Measurements from ENCODE around the gene TGFB1I1. TPM values are rescaled to one million over a fixed set of nuclear protein-coding genes. Genes with fewer than 3 reads are reported as not detected.
A peak's percentile ranks its signal among the peaks of the same experiment; 100 is the strongest.

The TGFB1I1 gene
- total RNA-seq (2014; rRNA removed; shearing (Covaris generic)) = 4.1 and 4.2 TPM in 2 replicates
- 3.7 and 4.2 TPM in 2 replicates for polyA plus RNA-seq (2016; fragmentation: Nextera tagmentation; extraction: Ambion mirVana)
- long read RNA-seq, transcript TGFB1I1-203 (11 exons, 1,898 nt) = major isoform, 6 of 9 reads
- long read RNA-seq, partial matches to known transcripts = 2 of 9 reads
- long read RNA-seq, other reads (novel, unspliced or antisense) = 0 of 9 reads

DNA sequence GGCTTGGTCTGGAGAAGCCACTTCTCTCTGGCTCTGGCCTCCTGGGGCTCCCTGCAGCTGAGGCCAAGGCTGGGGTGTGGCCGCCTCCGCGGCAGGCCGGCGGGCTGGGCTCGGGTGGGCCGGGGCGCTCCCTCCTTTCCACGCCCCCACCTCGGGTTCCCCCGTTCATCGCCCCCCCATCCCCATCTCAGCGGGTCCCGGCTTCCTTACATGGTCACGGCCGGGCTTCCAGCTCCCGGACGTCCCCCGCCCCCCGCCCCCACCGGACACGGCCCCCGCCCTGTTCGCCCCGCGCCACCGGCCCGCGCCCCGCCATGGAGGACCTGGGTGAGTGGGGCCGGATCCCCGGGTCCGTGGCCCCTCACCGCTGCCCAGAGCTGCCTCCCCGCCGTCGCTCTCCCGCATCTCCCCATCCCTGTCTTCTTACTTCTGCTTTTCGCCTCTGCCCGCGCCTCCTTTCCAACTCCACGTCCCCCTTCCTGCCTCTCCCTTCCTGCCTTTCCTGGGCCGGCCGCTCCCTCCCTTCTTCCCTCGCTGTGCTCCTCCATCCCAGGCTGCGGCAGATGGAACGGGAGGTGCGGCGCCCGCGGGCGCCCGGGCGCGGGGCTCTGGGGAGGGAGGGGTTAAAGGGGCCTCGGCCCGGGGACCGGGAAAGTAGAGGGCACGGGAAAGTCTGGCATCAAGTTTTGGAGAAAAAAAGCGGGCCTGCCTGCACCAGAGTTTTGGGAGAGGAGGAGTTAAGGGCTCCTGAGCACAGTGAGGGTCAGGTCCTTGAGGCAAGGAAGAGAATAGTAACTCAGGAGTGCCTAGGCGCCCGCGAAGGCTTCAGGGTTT lies at the start of gene TGFB1I1:
Gene TGFB1I1, plus strand, starts transcription at position 278 of the 834 bp plus-strand sequence. Its CDS starts 37 bp downstream, at position 315.
- Histone ChIP-seq H3K9me2 (ENCODE audit: insufficient read depth) (no peaks in the 10 kb centered on the region), H3K27ac (ENCODE audit: low read depth) (no peak within 1 kb of the TSS), H2AFZ (peak within 1 kb of the TSS; percentile 97), H3K4me1 (ENCODE audit: insufficient read depth) (peaks cover 7% of the 10 kb centered on the region; the same call in 1 of the 2 replicates), H3K79me2 (replicated peaks; ENCODE audit: insufficient read depth) (no peaks in the 10 kb centered on the region), H3K36me3 (ENCODE audit: insufficient read depth) (no peaks in the 10 kb centered on the region), H3F3A (replicated peaks; ENCODE audit: low read depth) (peaks cover 3% of the 10 kb centered on the region; the same call in 1 of the 2 replicates), H3K27me3 (ENCODE audit: insufficient read depth) (peaks cover 59% of the 10 kb centered on the region), H4K20me1 (replicated peaks; ENCODE audit: insufficient read depth) (no peaks in the 10 kb centered on the region; the same call in 1 of the 2 replicates), H3K4me2 (peak within 1 kb of the TSS; percentile 87), H3K4me3 (peak within 1 kb of the TSS; percentile 90)
- peaks cover 52% of the 10 kb centered on the region for H3K27me3 Mint-ChIP-seq (ENCODE audit: insufficient read depth, low read depth, poor library complexity)
- TF ChIP-seq EZH2 (IDR thresholded peaks at IDR 0.05; ENCODE audit: low read depth, unreplicated experiment) (peak; percentile 58), POLR2AphosphoS5 (IDR thresholded peaks at IDR 0.05; ENCODE audit: low read depth) (no peak)
- TF ChIP-seq, protein P1, sequence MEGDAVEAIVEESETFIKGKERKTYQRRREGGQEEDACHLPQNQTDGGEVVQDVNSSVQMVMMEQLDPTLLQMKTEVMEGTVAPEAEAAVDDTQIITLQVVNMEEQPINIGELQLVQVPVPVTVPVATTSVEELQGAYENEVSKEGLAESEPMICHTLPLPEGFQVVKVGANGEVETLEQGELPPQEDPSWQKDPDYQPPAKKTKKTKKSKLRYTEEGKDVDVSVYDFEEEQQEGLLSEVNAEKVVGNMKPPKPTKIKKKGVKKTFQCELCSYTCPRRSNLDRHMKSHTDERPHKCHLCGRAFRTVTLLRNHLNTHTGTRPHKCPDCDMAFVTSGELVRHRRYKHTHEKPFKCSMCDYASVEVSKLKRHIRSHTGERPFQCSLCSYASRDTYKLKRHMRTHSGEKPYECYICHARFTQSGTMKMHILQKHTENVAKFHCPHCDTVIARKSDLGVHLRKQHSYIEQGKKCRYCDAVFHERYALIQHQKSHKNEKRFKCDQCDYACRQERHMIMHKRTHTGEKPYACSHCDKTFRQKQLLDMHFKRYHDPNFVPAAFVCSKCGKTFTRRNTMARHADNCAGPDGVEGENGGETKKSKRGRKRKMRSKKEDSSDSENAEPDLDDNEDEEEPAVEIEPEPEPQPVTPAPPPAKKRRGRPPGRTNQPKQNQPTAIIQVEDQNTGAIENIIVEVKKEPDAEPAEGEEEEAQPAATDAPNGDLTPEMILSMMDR (conservative IDR thresholded peaks at IDR 0.05; ENCODE audit: low read depth in 2 of 2) = no peak
- peaks cover 11% of the 10 kb centered on the region; the same call in 2 of the 3 replicates for H3K4me1 Mint-ChIP-seq
- peaks cover 13% of the 10 kb centered on the region for H3K36me3 Mint-ChIP-seq (ENCODE audit: low read depth)
- peaks cover 6% of the 10 kb centered on the region for H3K9me3 Mint-ChIP-seq
- no peak within 1 kb of the TSS for H3K27ac Mint-ChIP-seq
- DNase-seq (ENCODE audit: low spot score) = peak; percentile 57
- H3K4me3 Mint-ChIP-seq = peak within 1 kb of the TSS; percentile 80
- ATAC-seq = peak; percentile 25

DNA sequence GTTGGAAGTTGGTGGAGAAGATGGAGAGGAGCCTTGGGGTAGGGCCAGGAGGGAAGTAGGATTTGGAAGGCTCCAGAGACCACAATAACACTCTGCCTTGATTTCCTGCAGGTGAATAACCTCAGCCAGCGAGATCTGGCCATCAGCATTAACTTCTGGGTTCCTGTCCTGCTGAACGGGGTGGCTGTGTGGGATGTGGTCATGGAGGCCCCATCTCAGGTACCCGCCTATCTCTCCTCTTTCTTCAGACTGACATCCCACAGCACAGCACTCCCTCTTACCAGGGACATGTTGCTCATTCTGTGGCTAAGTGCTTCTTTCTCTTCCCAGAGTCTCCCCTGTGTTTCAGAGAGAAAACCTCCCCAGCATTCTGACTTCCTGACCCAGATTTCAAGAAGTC lies 48.7 kb upstream of the TGFB1I1 start:
- H3K4me3 ChIP-seq = no peak overlapping the region
- peaks cover 27% of the 10 kb centered on the region for H3K27me3 ChIP-seq (ENCODE audit: insufficient read depth)
- Mint-ChIP-seq H3K4me1 (no peaks in the 10 kb centered on the region; the same call in 2 of the 3 replicates), H3K9me3 (peaks cover 13% of the 10 kb centered on the region), H3K27ac (no peak overlapping the region), H3K36me3 (ENCODE audit: low read depth) (peaks cover 4% of the 10 kb centered on the region; the same call in 1 of the 3 replicates), H3K27me3 (ENCODE audit: insufficient read depth, low read depth, poor library complexity) (peaks cover 25% of the 10 kb centered on the region), H3K4me3 (no peak overlapping the region)
- no peak for DNase-seq (ENCODE audit: low spot score)
- no peak overlapping the region for H3K4me2 ChIP-seq
- TF ChIP-seq ZNF114 (CRISPR knock-in tag; IDR thresholded peaks at IDR 0.05) = no peak
- H3K4me1 ChIP-seq (ENCODE audit: insufficient read depth) = no peaks in the 10 kb centered on the region
- no peaks in the 10 kb centered on the region for H3K79me2 ChIP-seq (replicated peaks; ENCODE audit: insufficient read depth)
- no peak overlapping the region for H2AFZ ChIP-seq
- H3K27ac ChIP-seq (ENCODE audit: low read depth) = no peak overlapping the region
- no peaks in the 10 kb centered on the region for H4K20me1 ChIP-seq (replicated peaks; ENCODE audit: insufficient read depth)
- no peaks in the 10 kb centered on the region for H3K9me2 ChIP-seq (ENCODE audit: insufficient read depth)
- no peaks in the 10 kb centered on the region for H3F3A ChIP-seq (replicated peaks; ENCODE audit: low read depth)
- H3K36me3 ChIP-seq (ENCODE audit: insufficient read depth) = no peaks in the 10 kb centered on the region
- ATAC-seq = no peak

DNA sequence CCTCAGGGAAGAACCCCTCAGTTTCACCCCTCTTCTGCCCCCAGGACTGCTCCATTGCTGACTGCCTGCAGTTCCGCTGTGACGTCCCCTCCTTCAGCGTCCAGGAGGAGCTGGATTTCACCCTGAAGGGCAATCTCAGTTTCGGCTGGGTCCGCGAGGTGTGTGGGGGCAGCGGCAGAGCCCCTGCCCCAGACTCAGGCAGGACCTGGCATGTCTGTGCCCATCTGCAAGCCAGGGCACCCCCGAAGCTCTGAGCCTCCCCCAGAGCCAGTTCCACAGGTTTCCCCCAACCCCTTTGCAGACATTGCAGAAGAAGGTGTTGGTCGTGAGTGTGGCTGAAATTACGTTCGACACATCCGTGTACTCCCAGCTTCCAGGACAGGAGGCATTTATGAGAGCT lies 48.2 kb upstream of the TGFB1I1 start:
- Histone ChIP-seq H2AFZ (no peak overlapping the region), H3K27ac (ENCODE audit: low read depth) (no peak overlapping the region), H3K79me2 (replicated peaks; ENCODE audit: insufficient read depth) (no peaks in the 10 kb centered on the region), H3K4me1 (ENCODE audit: insufficient read depth) (no peaks in the 10 kb centered on the region), H3K4me2 (no peak overlapping the region), H3K9me2 (ENCODE audit: insufficient read depth) (no peaks in the 10 kb centered on the region), H3K36me3 (ENCODE audit: insufficient read depth) (no peaks in the 10 kb centered on the region), H4K20me1 (replicated peaks; ENCODE audit: insufficient read depth) (no peaks in the 10 kb centered on the region), H3K27me3 (ENCODE audit: insufficient read depth) (peaks cover 33% of the 10 kb centered on the region), H3K4me3 (no peak overlapping the region), H3F3A (replicated peaks; ENCODE audit: low read depth) (no peaks in the 10 kb centered on the region)
- no peak overlapping the region for H3K27ac Mint-ChIP-seq
- H3K27me3 Mint-ChIP-seq (ENCODE audit: insufficient read depth, low read depth, poor library complexity) = peaks cover 26% of the 10 kb centered on the region
- no peak for ATAC-seq
- H3K4me3 Mint-ChIP-seq = no peak overlapping the region
- H3K36me3 Mint-ChIP-seq (ENCODE audit: low read depth) = peaks cover 4% of the 10 kb centered on the region; the same call in 1 of the 3 replicates
- peaks cover 13% of the 10 kb centered on the region; the same call in 2 of the 3 replicates for H3K9me3 Mint-ChIP-seq
- H3K4me1 Mint-ChIP-seq = no peaks in the 10 kb centered on the region; the same call in 2 of the 3 replicates
- no peak for DNase-seq (ENCODE audit: low spot score)
- TF ChIP-seq, protein P2, sequence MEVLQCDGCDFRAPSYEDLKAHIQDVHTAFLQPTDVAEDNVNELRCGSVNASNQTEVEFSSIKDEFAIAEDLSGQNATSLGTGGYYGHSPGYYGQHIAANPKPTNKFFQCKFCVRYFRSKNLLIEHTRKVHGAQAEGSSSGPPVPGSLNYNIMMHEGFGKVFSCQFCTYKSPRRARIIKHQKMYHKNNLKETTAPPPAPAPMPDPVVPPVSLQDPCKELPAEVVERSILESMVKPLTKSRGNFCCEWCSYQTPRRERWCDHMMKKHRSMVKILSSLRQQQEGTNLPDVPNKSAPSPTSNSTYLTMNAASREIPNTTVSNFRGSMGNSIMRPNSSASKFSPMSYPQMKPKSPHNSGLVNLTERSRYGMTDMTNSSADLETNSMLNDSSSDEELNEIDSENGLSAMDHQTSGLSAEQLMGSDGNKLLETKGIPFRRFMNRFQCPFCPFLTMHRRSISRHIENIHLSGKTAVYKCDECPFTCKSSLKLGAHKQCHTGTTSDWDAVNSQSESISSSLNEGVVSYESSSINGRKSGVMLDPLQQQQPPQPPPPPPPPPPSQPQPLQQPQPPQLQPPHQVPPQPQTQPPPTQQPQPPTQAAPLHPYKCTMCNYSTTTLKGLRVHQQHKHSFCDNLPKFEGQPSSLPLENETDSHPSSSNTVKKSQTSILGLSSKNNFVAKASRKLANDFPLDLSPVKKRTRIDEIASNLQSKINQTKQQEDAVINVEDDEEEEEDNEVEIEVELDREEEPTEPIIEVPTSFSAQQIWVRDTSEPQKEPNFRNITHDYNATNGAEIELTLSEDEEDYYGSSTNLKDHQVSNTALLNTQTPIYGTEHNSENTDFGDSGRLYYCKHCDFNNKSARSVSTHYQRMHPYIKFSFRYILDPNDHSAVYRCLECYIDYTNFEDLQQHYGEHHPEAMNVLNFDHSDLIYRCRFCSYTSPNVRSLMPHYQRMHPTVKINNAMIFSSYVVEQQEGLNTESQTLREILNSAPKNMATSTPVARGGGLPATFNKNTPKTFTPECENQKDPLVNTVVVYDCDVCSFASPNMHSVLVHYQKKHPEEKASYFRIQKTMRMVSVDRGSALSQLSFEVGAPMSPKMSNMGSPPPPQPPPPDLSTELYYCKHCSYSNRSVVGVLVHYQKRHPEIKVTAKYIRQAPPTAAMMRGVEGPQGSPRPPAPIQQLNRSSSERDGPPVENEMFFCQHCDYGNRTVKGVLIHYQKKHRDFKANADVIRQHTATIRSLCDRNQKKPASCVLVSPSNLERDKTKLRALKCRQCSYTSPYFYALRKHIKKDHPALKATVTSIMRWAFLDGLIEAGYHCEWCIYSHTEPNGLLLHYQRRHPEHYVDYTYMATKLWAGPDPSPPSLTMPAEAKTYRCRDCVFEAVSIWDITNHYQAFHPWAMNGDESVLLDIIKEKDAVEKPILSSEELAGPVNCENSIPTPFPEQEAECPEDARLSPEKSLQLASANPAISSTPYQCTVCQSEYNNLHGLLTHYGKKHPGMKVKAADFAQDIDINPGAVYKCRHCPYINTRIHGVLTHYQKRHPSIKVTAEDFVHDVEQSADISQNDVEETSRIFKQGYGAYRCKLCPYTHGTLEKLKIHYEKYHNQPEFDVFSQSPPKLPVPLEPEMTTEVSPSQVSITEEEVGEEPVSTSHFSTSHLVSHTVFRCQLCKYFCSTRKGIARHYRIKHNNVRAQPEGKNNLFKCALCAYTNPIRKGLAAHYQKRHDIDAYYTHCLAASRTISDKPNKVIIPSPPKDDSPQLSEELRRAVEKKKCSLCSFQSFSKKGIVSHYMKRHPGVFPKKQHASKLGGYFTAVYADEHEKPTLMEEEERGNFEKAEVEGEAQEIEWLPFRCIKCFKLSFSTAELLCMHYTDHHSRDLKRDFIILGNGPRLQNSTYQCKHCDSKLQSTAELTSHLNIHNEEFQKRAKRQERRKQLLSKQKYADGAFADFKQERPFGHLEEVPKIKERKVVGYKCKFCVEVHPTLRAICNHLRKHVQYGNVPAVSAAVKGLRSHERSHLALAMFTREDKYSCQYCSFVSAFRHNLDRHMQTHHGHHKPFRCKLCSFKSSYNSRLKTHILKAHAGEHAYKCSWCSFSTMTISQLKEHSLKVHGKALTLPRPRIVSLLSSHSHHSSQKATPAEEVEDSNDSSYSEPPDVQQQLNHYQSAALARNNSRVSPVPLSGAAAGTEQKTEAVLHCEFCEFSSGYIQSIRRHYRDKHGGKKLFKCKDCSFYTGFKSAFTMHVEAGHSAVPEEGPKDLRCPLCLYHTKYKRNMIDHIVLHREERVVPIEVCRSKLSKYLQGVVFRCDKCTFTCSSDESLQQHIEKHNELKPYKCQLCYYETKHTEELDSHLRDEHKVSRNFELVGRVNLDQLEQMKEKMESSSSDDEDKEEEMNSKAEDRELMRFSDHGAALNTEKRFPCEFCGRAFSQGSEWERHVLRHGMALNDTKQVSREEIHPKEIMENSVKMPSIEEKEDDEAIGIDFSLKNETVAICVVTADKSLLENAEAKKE (CRISPR knock-in tag; IDR thresholded peaks at IDR 0.05) = no peak
- TF ChIP-seq JUNB (IDR thresholded peaks at IDR 0.05; ENCODE audit: unreplicated experiment) = no peak

All from GM23338 (cell line).